ENCODE measurements around the gene FAM20B. TPM values are rescaled to one million over a fixed set of nuclear protein-coding genes. Genes with fewer than 3 reads are reported as not detected.

FAM20B gene
- total and polyA plus RNA-seq, 7 donors: 7.4 to 51.0 (median 36.3) TPM

- Histone ChIP-seq H3K27me3 (no peaks in the 10 kb centered on the region), H3K4me3 (peak overlapping the region; percentile 64 to 94 (median 86)), H3K9me3 (no peaks in the 10 kb centered on the region), H3K36me3 (peaks cover 0 to 15% (median 5%) of the 10 kb centered on the region in 4 donors), H3K27ac (peak overlapping the region; percentile 84 to 92 (median 91)), H3K4me1 (peaks cover 0 to 24% (median 20%) of the 10 kb centered on the region in 4 donors)
- 0% methylated on average over 52 of the region's 52 CpGs for WGBS, 2 donors
- TF ChIP-seq POLR2A (IDR thresholded peaks at IDR 0.05) (no peak), EP300 (IDR thresholded peaks at IDR 0.05) (no peak), POLR2AphosphoS5 (IDR thresholded peaks at IDR 0.05) (no peak), CTCF (IDR thresholded peaks at IDR 0.05) (no peak)
- intact Hi-C loops (cut with DNase I): loop anchor here (5.0 kb wide), 2 partner anchors 35 to 55 kb away; partner anchors contain the start of gene FAM20B
- peak; percentile 76 for DNase-seq
Measured at GRCh38 chr1:179082333-179082998, 56.8 kb downstream of the FAM20B start.

GRCh38 chr1:179082999-179083335, 57.3 kb downstream of the FAM20B start:
- Histone ChIP-seq H3K36me3 (peaks cover 0 to 20% (median 5%) of the 10 kb centered on the region in 4 donors), H3K9me3 (no peaks in the 10 kb centered on the region), H3K4me3 (peak overlapping the region; percentile 64 to 94 (median 86)), H3K27me3 (no peaks in the 10 kb centered on the region), H3K27ac (peak overlapping the region in 3 of 4 donors; percentile 84 to 92 (median 91)), H3K4me1 (peaks cover 0 to 24% (median 20%) of the 10 kb centered on the region in 4 donors)
- TF ChIP-seq CTCF (IDR thresholded peaks at IDR 0.05): no peak
- TF ChIP-seq POLR2A (IDR thresholded peaks at IDR 0.05): no peak
- TF ChIP-seq POLR2AphosphoS5 (IDR thresholded peaks at IDR 0.05): no peak
- TF ChIP-seq EP300 (IDR thresholded peaks at IDR 0.05): no peak
- DNase-seq: no peak
- WGBS, 2 donors: 3 to 10% methylated on average over 3 of the region's 3 CpGs
- intact Hi-C loops (cut with DNase I): loop anchor here (5.0 kb wide), 2 partner anchors 34 to 56 kb away; partner anchors contain the start of gene FAM20B

GRCh38 chr1:179083533-179083932, 57.8 kb downstream of the FAM20B start:
- Histone ChIP-seq H3K9me3 (no peaks in the 10 kb centered on the region), H3K4me1 (peaks cover 0 to 24% (median 20%) of the 10 kb centered on the region in 4 donors), H3K27ac (no peak overlapping the region), H3K36me3 (peaks cover 0 to 26% (median 7%) of the 10 kb centered on the region in 4 donors), H3K27me3 (no peaks in the 10 kb centered on the region), H3K4me3 (no peak overlapping the region)
- DNase-seq: no peak
- TF ChIP-seq POLR2AphosphoS5 (IDR thresholded peaks at IDR 0.05): no peak
- no peak for TF ChIP-seq CTCF (IDR thresholded peaks at IDR 0.05)
- no peak for TF ChIP-seq EP300 (IDR thresholded peaks at IDR 0.05)
- TF ChIP-seq POLR2A (IDR thresholded peaks at IDR 0.05): no peak
- intact Hi-C loops (cut with DNase I): loop anchor here (5.0 kb wide), 2 partner anchors 34 to 56 kb away; partner anchors contain the start of gene FAM20B
- 75 to 81% methylated on average over 8 of the region's 8 CpGs for WGBS, 2 donors

GRCh38 chr1:179087665-179088064, 62.0 kb downstream of the FAM20B start:
- intact Hi-C loops (cut with DNase I): no loop called here
- Histone ChIP-seq H3K36me3 (peaks cover 4 to 56% (median 9%) of the 10 kb centered on the region in 4 donors), H3K27me3 (no peaks in the 10 kb centered on the region), H3K9me3 (no peaks in the 10 kb centered on the region), H3K4me1 (peaks cover 0 to 30% (median 20%) of the 10 kb centered on the region in 4 donors), H3K27ac (no peak overlapping the region), H3K4me3 (no peak overlapping the region)
- no peak for DNase-seq
- TF ChIP-seq EP300 (IDR thresholded peaks at IDR 0.05): no peak
- TF ChIP-seq POLR2A (IDR thresholded peaks at IDR 0.05): no peak
- 89 to 90% methylated on average over 11 of the region's 11 CpGs for WGBS, 2 donors

- H3K36me3 ChIP-seq: peaks cover 10 to 78% (median 23%) of the 10 kb centered on the region in 4 donors
- no peaks in the 10 kb centered on the region for H3K9me3 ChIP-seq
- peaks cover 0 to 18% (median 13%) of the 10 kb centered on the region in 4 donors for H3K4me1 ChIP-seq
- no peak overlapping the region for H3K4me3 ChIP-seq
- no peaks in the 10 kb centered on the region for H3K27me3 ChIP-seq
- 74 to 86% methylated on average over 16 of the region's 16 CpGs for WGBS, 2 donors
- intact Hi-C loops (cut with DNase I): no loop called here
- DNase-seq: no peak
- peak overlapping the region in 3 of 4 donors; percentile 4 to 56 (median 41) for H3K27ac ChIP-seq
- TF ChIP-seq CTCF (IDR thresholded peaks at IDR 0.05): no peak
- no peak for TF ChIP-seq EP300 (IDR thresholded peaks at IDR 0.05)
- TF ChIP-seq POLR2AphosphoS5 (IDR thresholded peaks at IDR 0.05): no peak
- TF ChIP-seq POLR2A (IDR thresholded peaks at IDR 0.05): no peak
Measured at GRCh38 chr1:179089827-179090482, 64.3 kb downstream of the FAM20B start.

Measured in sigmoid colon (tissue), 7 donors.